B cell (primary cell): ENCODE data around the gene UAP1L1. TPM values are rescaled to one million over a fixed set of nuclear protein-coding genes. Genes with fewer than 3 reads are reported as not detected.

ENCODE experiments used
- ATAC-seq: fragments of 200-7000 bp; cut with Tn5 transposase; one replicate; pipeline ENCODE4 v1.10.0; 2021; ENCODE audit warnings: low read depth, mild to moderate bottlenecking, moderate number of reproducible peaks, moderate library complexity
- CTCF ChIA-PET: fragments of 350-600 bp; sonication (Branson Sonifier 250); formaldehyde crosslinking; loops from one replicate; lab custom pipeline; 2021; ENCODE audit warnings: antibody characterized with exemption, inconsistent platforms; lab: Charles Lee
- POLR2A ChIA-PET: fragments of 350-600 bp; sonication (Branson Sonifier 250); formaldehyde crosslinking; loops from one replicate; lab custom pipeline; 2021; ENCODE audit warnings: antibody characterized with exemption; lab: Charles Lee
- DNase-seq: peaks from one replicate; pipeline ENCODE4 v3.0.0; 2013
- H2AFZ ChIP-seq: 2 replicates; pipeline ENCODE4 v1.6.1; 2012; ENCODE audit warnings: mild to moderate bottlenecking, low read depth, low read length; ENCODE audit not compliant: insufficient read depth, poor library complexity, severe bottlenecking
- H3K27ac ChIP-seq, 2 donors: 1 replicate in 1 of 2; 2 replicates in 1 of 2; pipeline ENCODE4 v1.5.1; 2012 to 2013; ENCODE audit warnings: low read length in 2 of 2, mild to moderate bottlenecking in 2 of 2, moderate library complexity in 1 of 2
- H3K27me3 ChIP-seq, 4 experiments: fragments of 200-600 bp in 1 of 4; sonication (generic) in 1 of 4; replicated peaks in 1 of 4; 1 replicate in 2 of 4; 2 replicates in 2 of 4; pipeline versions ENCODE4 v1.6.1 to v1.7.0; 2013 to 2016; ENCODE audit warnings: low read length in 3 of 4, mild to moderate bottlenecking in 2 of 4, mixed read lengths in 1 of 4, moderate library complexity in 1 of 4; ENCODE audit not compliant: insufficient read depth in 4 of 4, control insufficient read depth in 3 of 4; ENCODE audit errors: control extremely low read depth in 1 of 4
- H3K36me3 ChIP-seq, 2 experiments: replicated peaks in 1 of 2; 1 replicate in 1 of 2; 2 replicates in 1 of 2; pipeline versions ENCODE4 v1.6.1 to v1.7.1; 2013; ENCODE audit warnings: low read length in 1 of 2; ENCODE audit not compliant: insufficient read depth in 2 of 2, control insufficient read depth in 1 of 2; ENCODE audit errors: control extremely low read depth in 1 of 2, extremely low read depth in 1 of 2
- H3K4me1 ChIP-seq, 2 donors: fragments of 200-600 bp in 1 of 2; sonication (generic) in 1 of 2; 1 replicate in 1 of 2; 2 replicates in 1 of 2; pipeline versions ENCODE4 v1.5.1 to v1.6.1; 2013 to 2017; ENCODE audit warnings: low read length in 2 of 2; ENCODE audit not compliant: control insufficient read depth in 2 of 2, insufficient read depth in 2 of 2
- H3K4me2 ChIP-seq: replicated peaks from 2 replicates; pipeline ENCODE3; 2012; ENCODE audit warnings: mild to moderate bottlenecking, low read depth, low read length; ENCODE audit not compliant: poor library complexity, severe bottlenecking
- H3K4me3 ChIP-seq, 5 experiments: fragments of 200-600 bp in 1 of 5; sonication (generic) in 1 of 5; 1 replicate in 3 of 5; 2 replicates in 2 of 5; pipeline versions ENCODE4 v1.5.1 to v1.7.0; 2011 to 2016; ENCODE audit warnings: low read length in 4 of 5, mild to moderate bottlenecking in 4 of 5, low read depth in 2 of 5, control low read depth in 1 of 5, moderate library complexity in 1 of 5; ENCODE audit not compliant: insufficient read depth in 1 of 5; ENCODE audit errors: control extremely low read depth in 1 of 5, extremely low read depth in 1 of 5
- H3K79me2 ChIP-seq: fragments of 200-600 bp; sonication (generic); one replicate; pipeline ENCODE4 v1.6.0; 2016; ENCODE audit warnings: low read length; ENCODE audit not compliant: control insufficient read depth, insufficient read depth
- H3K9ac ChIP-seq: fragments of 200-600 bp; sonication (generic); 2 replicates; pipeline ENCODE4 v1.6.1; 2017; ENCODE audit warnings: mild to moderate bottlenecking, low read length, moderate library complexity
- H3K9me3 ChIP-seq, 3 donors: one replicate each; pipeline versions ENCODE4 v1.6.1 to v1.7.1; 2013; ENCODE audit warnings: low read length in 2 of 3; ENCODE audit not compliant: control insufficient read depth in 2 of 3, insufficient read depth in 1 of 3; ENCODE audit errors: control extremely low read depth in 1 of 3
- H4K20me1 ChIP-seq: 2 replicates; pipeline ENCODE4 v1.6.0; 2012; ENCODE audit warnings: mild to moderate bottlenecking, low read length; ENCODE audit not compliant: insufficient read depth, control insufficient read depth, poor library complexity, severe bottlenecking
- H3K27ac Mint-ChIP-seq: one replicate; pipeline ENCODE4 v1.8.0; 2021; ENCODE audit warnings: mixed read lengths
- H3K27me3 Mint-ChIP-seq: one replicate; pipeline ENCODE4 v1.8.0; 2021; ENCODE audit warnings: mixed read lengths
- H3K4me1 Mint-ChIP-seq: one replicate; pipeline ENCODE4 v1.8.0; 2021; ENCODE audit warnings: mixed read lengths
- H3K4me3 Mint-ChIP-seq: one replicate; pipeline ENCODE4 v1.8.0; 2021; ENCODE audit warnings: mixed read lengths
- H3K9me3 Mint-ChIP-seq: one replicate; pipeline ENCODE4 v1.8.0; 2022; ENCODE audit warnings: mixed read lengths; ENCODE audit not compliant: insufficient read depth
- CTCF ChIP-seq: fragments of 200-600 bp; IDR thresholded peaks from one replicate; pipeline ENCODE4 v1.8.0; 2022; ENCODE audit warnings: antibody characterized with exemption, mild to moderate bottlenecking
- EZH2 ChIP-seq: IDR thresholded peaks from 2 replicates; pipeline ENCODE4 v1.6.1; 2012; ENCODE audit warnings: borderline replicate concordance, low read depth, mild to moderate bottlenecking, moderate library complexity, low read length; ENCODE audit not compliant: insufficient read depth, poor library complexity, severe bottlenecking
- WGBS: methylation state at CpG from one replicate; pipeline ENCODE4 v1.1.5; 2013; ENCODE audit warnings: missing lambda C conversion rate; ENCODE audit not compliant: insufficient coverage; 5-methylcytosine and 5-hydroxymethylcytosine counted together
- intact Hi-C: fragments of 100-400 bp; cut with micrococcal nuclease; formaldehyde crosslinking; loops from one replicate; pipeline ENCODE4 v1.10.0; 2022
- polyA plus RNA-seq: library from polyadenylated mRNA; depleted of rRNA; stranded (reverse); fragments of >200 nt; gene quantifications from 2 replicates; pipeline ENCODE4 v1.2.3, GENCODE V29; 2012
- total RNA-seq, 2 donors: library from RNA; stranded (reverse); fragments of 120-200 nt in 1 of 2; gene quantifications; 1 replicate in 1 of 2; 2 replicates in 1 of 2; pipeline versions ENCODE4 v1.2.3 to v1.2.4, GENCODE V29; 2013 to 2022

The UAP1L1 gene
- total and polyA plus RNA-seq, 2 donors (not counting 1 experiment from before 2014, with no cell fraction given), result 29.1 to 47.6 TPM

- Histone ChIP-seq H3K4me1 (peaks cover 61 to 78% of the 10 kb centered on the region in 2 donors), H3K27ac (peak overlapping the region in 1 of 2 donors; percentile 71), H2AFZ (peak overlapping the region; percentile 25), H3K27me3 (no peaks in the 10 kb centered on the region), H3K36me3 (no peaks in the 10 kb centered on the region), H3K4me3 (peak overlapping the region; percentile 4 to 77 (median 66)), H3K9ac (peak overlapping the region; percentile 70), H3K9me3 (peaks cover 0 to 7% (median 0%) of the 10 kb centered on the region in 3 donors), H3K4me2 (peak overlapping the region; percentile 100), H3K79me2 (peaks cover 12% of the 10 kb centered on the region), H4K20me1 (peaks cover 11% of the 10 kb centered on the region)
- H3K4me3 Mint-ChIP-seq, result peak overlapping the region; percentile 90
- WGBS, result 8% methylated on average over 11 of the region's 19 CpGs
- DNase-seq, result peak; percentile 85
- no peaks in the 10 kb centered on the region for H3K9me3 Mint-ChIP-seq
- H3K27me3 Mint-ChIP-seq, result no peaks in the 10 kb centered on the region
- intact Hi-C loops, result loop anchor here (1.0 to 2.0 kb wide), 2 partner anchors 36 to 242 kb away; partner anchors contain the start of gene PAXX
- TF ChIP-seq EZH2 (no peak), CTCF (peak; percentile 87)
- POLR2A ChIA-PET, result interaction anchor here (0.6 to 3.0 kb wide), 11 partner anchors 18 to 410 kb away, joined by 3 to 19 read pairs (median 3); partner anchors contain the start of genes CLIC3 and PAXX
- ATAC-seq, result peak; percentile 31
- peak overlapping the region; percentile 92 for H3K27ac Mint-ChIP-seq
- CTCF ChIA-PET, result interaction anchor here (0.6 to 5.9 kb wide), 44 partner anchors 9 to 263 kb away, joined by 3 to 49 read pairs (median 5); partner anchors contain the start of genes AJM1, C8G, CLIC3 and CYSRT1
- peaks cover 66% of the 10 kb centered on the region for H3K4me1 Mint-ChIP-seq
Observed at GRCh38 chr9:137029058-137029936, 48.0 kb upstream of the UAP1L1 start.
